ENCODE data around the gene TNNT1.

- TF ChIP-seq POLR2A (IDR thresholded peaks at IDR 0.05; ENCODE audit: low read length) = no peak
- TF ChIP-seq GATA1 (IDR thresholded peaks at IDR 0.05; ENCODE audit: low read depth, low read length) = no peak
These were observed 53.5 kb downstream of the TNNT1 start for GRCh38 chr19:55095260-55096060.
